ENCODE measurements around the gene OXSM. TPM values are rescaled to one million over a fixed set of nuclear protein-coding genes. Genes with fewer than 3 reads are reported as not detected.

The OXSM gene
- polyA plus RNA-seq, 4 donors: 14.7 to 25.1 (median 18.6) TPM

DNA sequence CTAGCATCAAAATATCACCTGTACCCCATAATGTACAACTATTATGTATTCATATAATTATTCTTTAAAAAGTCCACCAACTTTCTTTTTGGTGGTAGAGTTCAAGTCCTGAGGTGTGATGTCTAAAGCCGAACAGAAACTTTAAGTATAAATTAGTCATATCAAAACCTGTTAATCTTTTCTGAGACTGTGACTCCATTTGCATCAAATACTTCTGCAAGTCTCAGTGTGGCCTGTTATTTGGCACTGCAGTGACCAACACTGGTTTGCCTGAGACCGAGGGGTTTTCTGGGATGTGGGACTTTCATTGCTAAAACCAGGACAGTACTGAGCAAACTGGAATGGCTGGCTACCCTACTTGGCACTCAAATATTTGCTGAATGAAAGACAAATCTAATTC, 14.0 kb upstream of the OXSM start:
- 80 to 87% (median 87%) methylated on average over 2 of the region's 2 CpGs for WGBS, 3 donors
- peaks cover 0 to 17% of the 10 kb centered on the region in 2 donors for H3K9me3 ChIP-seq (ENCODE audit: control insufficient read depth in 2 of 2, insufficient read depth in 1 of 2, low read depth in 1 of 2, low read length in 1 of 2)
- no peak for FAIRE-seq
- no peaks in the 10 kb centered on the region for H3K27me3 ChIP-seq (ENCODE audit: control insufficient read depth in 3 of 3, insufficient read depth in 3 of 3, low read length in 3 of 3)
- no peak overlapping the region for H3K27ac ChIP-seq (ENCODE audit: low read depth in 1 of 3, low read length in 2 of 3)
- H3K4me3 ChIP-seq (ENCODE audit: low read depth in 1 of 3, low read length in 3 of 3): no peak overlapping the region
- DNase-seq: no peak
- peaks cover 0 to 4% (median 0%) of the 10 kb centered on the region in 3 donors for H3K4me1 ChIP-seq (ENCODE audit: control insufficient read depth in 3 of 3, insufficient read depth in 2 of 3, low read depth in 1 of 3, low read length in 2 of 3)
- H3K36me3 ChIP-seq (ENCODE audit: control insufficient read depth in 3 of 3, insufficient read depth in 2 of 3, low read depth in 1 of 3, low read length in 3 of 3): peaks cover 2 to 23% (median 6%) of the 10 kb centered on the region in 3 donors

DNA sequence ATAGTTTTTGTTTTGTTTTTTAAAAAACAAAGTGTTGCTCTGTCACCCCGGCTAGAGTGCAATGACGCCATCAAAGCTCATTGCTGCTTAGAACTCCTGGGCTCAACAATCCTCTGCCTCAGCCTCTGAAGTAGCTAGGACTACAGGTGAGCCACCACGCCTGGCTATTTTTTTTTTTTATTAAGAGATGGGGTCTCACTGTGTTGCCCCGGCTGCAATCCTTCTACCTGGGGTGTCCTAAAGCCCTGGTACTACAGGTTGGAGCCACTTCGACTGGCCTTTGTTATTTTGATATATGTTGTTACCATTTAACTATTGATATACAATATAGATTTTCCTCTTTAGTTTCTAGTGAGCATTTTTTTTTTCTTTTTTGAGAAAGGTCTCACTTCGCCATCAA, 9.3 kb upstream of the OXSM start:
- Histone ChIP-seq H3K36me3 (ENCODE audit: control insufficient read depth in 3 of 3, insufficient read depth in 2 of 3, low read depth in 1 of 3, low read length in 3 of 3) (peaks cover 0 to 8% (median 2%) of the 10 kb centered on the region in 3 donors), H3K9me3 (ENCODE audit: control insufficient read depth in 2 of 2, insufficient read depth in 1 of 2, low read depth in 1 of 2, low read length in 1 of 2) (no peaks in the 10 kb centered on the region), H3K4me1 (ENCODE audit: control insufficient read depth in 3 of 3, insufficient read depth in 2 of 3, low read depth in 1 of 3, low read length in 2 of 3) (peaks cover 3 to 11% (median 6%) of the 10 kb centered on the region in 3 donors), H3K4me3 (ENCODE audit: low read depth in 1 of 3, low read length in 3 of 3) (no peak overlapping the region), H3K27me3 (ENCODE audit: control insufficient read depth in 3 of 3, insufficient read depth in 3 of 3, low read length in 3 of 3) (no peaks in the 10 kb centered on the region), H3K27ac (ENCODE audit: low read depth in 1 of 3, low read length in 2 of 3) (no peak overlapping the region)
- DNase-seq: no peak
- no peak for FAIRE-seq
- WGBS, 3 donors: 92 to 99% (median 96%) methylated on average over 6 of the region's 6 CpGs

DNA sequence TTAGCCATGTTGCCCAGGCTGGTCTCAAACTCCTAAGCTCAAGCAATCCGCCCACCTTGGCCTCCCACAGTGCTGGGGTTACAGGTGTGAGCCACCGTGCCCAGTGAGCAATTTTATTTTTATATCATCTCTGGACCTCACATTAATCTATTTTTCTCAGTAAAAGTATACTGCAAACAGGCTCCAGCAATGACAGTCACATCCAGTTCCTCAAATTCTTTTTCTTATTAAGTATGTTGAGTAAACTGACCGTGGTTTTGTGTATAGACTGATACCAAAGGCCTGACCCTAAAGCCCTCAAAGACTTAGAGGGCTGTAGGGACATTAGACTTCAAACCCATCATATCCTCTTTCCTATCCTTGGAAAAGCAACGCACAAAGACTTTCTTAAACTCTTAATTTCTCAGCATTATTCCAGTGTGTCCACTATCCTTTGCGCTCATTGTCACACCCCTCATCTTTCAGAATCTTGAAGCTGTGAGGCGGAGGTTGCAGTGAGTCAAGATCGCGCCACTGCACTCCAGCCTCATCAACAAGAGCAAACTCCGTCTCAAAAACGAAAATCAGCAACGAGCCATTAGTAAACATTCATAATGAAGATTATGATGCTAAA, 8.6 kb upstream of the OXSM start:
- Histone ChIP-seq H3K27me3 (ENCODE audit: control insufficient read depth in 3 of 3, insufficient read depth in 3 of 3, low read length in 3 of 3) (no peaks in the 10 kb centered on the region), H3K9me3 (ENCODE audit: control insufficient read depth in 2 of 2, insufficient read depth in 1 of 2, low read depth in 1 of 2, low read length in 1 of 2) (no peaks in the 10 kb centered on the region), H3K27ac (ENCODE audit: low read depth in 1 of 3, low read length in 2 of 3) (no peak overlapping the region), H3K4me3 (ENCODE audit: low read depth in 1 of 3, low read length in 3 of 3) (no peak overlapping the region), H3K36me3 (ENCODE audit: control insufficient read depth in 3 of 3, insufficient read depth in 2 of 3, low read depth in 1 of 3, low read length in 3 of 3) (peaks cover 0 to 5% (median 0%) of the 10 kb centered on the region in 3 donors), H3K4me1 (ENCODE audit: control insufficient read depth in 3 of 3, insufficient read depth in 2 of 3, low read depth in 1 of 3, low read length in 2 of 3) (peaks cover 3 to 11% (median 6%) of the 10 kb centered on the region in 3 donors)
- 78 to 80% (median 80%) methylated on average over 11 of the region's 11 CpGs for WGBS, 3 donors
- DNase-seq (no peak), FAIRE-seq (no peak)

DNA sequence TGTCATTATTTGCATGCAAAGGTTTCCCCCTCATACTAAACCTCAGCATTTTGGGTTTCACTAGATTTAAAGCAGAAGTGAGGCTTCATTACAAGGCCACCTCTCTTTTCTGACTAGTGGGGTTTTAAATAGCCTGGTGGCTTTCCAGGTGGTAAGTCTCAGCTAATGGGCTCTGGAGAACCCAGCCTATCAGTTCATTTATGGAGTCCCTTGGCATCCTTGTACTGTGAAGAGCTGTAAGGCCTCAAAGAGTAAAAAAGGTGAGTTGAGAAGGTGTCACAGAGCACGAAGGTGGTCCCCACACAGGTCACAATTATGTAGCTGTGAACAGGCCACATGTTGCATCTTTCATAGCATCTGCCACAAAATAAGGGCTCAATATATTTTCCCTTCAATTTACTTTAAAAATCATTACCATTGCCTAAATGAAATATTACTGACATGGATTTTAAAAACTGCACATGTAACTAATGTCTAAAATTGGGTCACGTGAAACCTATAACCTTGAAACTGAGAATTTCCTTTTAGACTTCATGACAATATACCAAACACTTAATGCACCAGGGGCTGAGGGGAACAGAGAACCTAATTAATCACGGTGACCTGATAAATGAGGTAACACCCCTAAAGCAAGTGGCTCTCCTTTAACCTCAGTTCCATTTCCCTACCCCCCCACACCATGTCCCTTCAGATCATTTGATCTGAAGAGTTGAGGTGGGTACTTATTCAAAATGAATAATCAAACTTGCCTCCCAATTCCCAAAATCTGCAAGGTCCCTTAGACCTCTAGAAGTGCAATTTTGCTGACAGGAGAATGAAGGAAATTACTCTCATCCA, 7.9 kb upstream of the OXSM start:
- H3K4me1 ChIP-seq (ENCODE audit: control insufficient read depth in 3 of 3, insufficient read depth in 2 of 3, low read depth in 1 of 3, low read length in 2 of 3): peaks cover 3 to 11% (median 6%) of the 10 kb centered on the region in 3 donors
- H3K36me3 ChIP-seq (ENCODE audit: control insufficient read depth in 3 of 3, insufficient read depth in 2 of 3, low read depth in 1 of 3, low read length in 3 of 3): peaks cover 0 to 3% (median 0%) of the 10 kb centered on the region in 3 donors
- peak overlapping the region in 2 of 3 donors; percentile 75 to 76 for H3K4me3 ChIP-seq (ENCODE audit: low read depth in 1 of 3, low read length in 3 of 3)
- DNase-seq: no peak
- H3K27ac ChIP-seq (ENCODE audit: low read depth in 1 of 3, low read length in 2 of 3): no peak overlapping the region
- no peaks in the 10 kb centered on the region for H3K9me3 ChIP-seq (ENCODE audit: control insufficient read depth in 2 of 2, insufficient read depth in 1 of 2, low read depth in 1 of 2, low read length in 1 of 2)
- no peak for FAIRE-seq
- 30 to 46% (median 33%) methylated on average over 3 of the region's 3 CpGs for WGBS, 3 donors
- H3K27me3 ChIP-seq (ENCODE audit: control insufficient read depth in 3 of 3, insufficient read depth in 3 of 3, low read length in 3 of 3): no peaks in the 10 kb centered on the region

DNA sequence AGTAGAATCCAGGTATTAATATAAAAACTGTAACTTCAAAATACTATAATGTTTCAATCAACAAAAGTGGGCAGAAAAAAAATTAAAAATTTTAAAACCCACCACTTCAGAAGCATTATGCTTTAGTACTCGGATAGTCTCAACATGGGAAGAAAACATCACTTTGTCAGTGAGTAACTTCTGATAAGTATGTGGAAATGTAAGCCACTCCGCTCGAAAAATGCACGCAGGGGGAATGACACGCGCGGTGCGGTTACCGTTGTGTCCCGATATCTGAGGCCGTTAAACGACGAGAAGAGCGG, 7.3 kb upstream of the OXSM start:
- DNase-seq (no peak), FAIRE-seq (no peak)
- Histone ChIP-seq H3K27ac (ENCODE audit: low read depth in 1 of 3, low read length in 2 of 3) (peak overlapping the region; percentile 76 to 96 (median 77)), H3K4me1 (ENCODE audit: control insufficient read depth in 3 of 3, insufficient read depth in 2 of 3, low read depth in 1 of 3, low read length in 2 of 3) (peaks cover 3 to 11% (median 6%) of the 10 kb centered on the region in 3 donors), H3K4me3 (ENCODE audit: low read depth in 1 of 3, low read length in 3 of 3) (peak overlapping the region; percentile 75 to 91 (median 76)), H3K36me3 (ENCODE audit: control insufficient read depth in 3 of 3, insufficient read depth in 2 of 3, low read depth in 1 of 3, low read length in 3 of 3) (no peaks in the 10 kb centered on the region), H3K27me3 (ENCODE audit: control insufficient read depth in 3 of 3, insufficient read depth in 3 of 3, low read length in 3 of 3) (no peaks in the 10 kb centered on the region), H3K9me3 (ENCODE audit: control insufficient read depth in 2 of 2, insufficient read depth in 1 of 2, low read depth in 1 of 2, low read length in 1 of 2) (no peaks in the 10 kb centered on the region)
- WGBS, 3 donors: 0 to 1% (median 0%) methylated on average over 14 of the region's 14 CpGs

DNA sequence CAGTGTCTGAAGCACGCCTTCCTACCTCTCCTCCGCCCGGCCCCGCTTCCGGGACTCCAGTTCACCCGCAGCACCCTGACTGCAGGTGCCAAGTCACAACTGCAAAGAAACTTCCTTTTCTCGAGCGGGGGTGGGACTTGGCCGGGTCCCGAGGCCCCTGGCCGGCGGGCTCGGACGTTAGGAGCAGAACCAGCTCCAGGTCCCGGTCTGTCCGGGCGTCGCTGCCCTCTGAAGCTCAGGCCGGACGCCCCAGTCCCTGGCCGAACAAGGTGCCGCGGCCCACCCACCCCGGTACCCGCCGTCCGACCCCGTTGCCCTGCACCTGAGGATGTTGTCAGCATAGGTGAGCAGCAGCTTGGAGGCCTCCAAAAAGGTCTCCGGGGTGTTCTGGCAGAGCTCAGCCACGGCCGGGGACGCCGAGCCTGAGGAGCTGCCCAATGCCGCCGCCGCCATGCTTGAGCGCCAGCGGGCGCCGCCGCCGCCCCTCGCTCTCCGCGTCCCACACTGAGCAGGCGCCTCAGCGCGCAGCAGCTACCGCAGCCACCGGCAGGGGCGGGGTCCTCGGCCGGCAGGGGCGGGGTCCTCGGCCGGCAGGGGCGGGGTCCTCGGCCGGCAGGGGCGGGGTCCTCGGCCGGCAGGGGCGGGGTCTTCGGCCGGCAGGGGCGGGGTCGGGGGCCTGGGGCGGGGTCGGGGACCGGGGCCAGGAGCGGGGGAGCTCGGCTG, 6.8 kb upstream of the OXSM start, which contains the start of gene NGLY1:
Gene NGLY1, minus strand, starts transcription at position 506 of the 723 bp plus-strand sequence. Its CDS starts 53 bp downstream, at position 453.
- DNase-seq (peak; percentile 80 to 94), FAIRE-seq (no peak)
- Histone ChIP-seq H3K27ac (ENCODE audit: low read depth in 1 of 3, low read length in 2 of 3) (peak within 1 kb of the TSS; percentile 76 to 96 (median 77)), H3K4me1 (ENCODE audit: control insufficient read depth in 3 of 3, insufficient read depth in 2 of 3, low read depth in 1 of 3, low read length in 2 of 3) (peaks cover 3 to 11% (median 8%) of the 10 kb centered on the region in 3 donors), H3K27me3 (ENCODE audit: control insufficient read depth in 3 of 3, insufficient read depth in 3 of 3, low read length in 3 of 3) (no peaks in the 10 kb centered on the region), H3K36me3 (ENCODE audit: control insufficient read depth in 3 of 3, insufficient read depth in 2 of 3, low read depth in 1 of 3, low read length in 3 of 3) (no peaks in the 10 kb centered on the region), H3K9me3 (ENCODE audit: control insufficient read depth in 2 of 2, insufficient read depth in 1 of 2, low read depth in 1 of 2, low read length in 1 of 2) (no peaks in the 10 kb centered on the region), H3K4me3 (ENCODE audit: low read depth in 1 of 3, low read length in 3 of 3) (peak within 1 kb of the TSS; percentile 75 to 93 (median 92))
- WGBS, 3 donors: 0 to 1% (median 0%) methylated on average over 41 to 72 of the region's 72 CpGs

DNA sequence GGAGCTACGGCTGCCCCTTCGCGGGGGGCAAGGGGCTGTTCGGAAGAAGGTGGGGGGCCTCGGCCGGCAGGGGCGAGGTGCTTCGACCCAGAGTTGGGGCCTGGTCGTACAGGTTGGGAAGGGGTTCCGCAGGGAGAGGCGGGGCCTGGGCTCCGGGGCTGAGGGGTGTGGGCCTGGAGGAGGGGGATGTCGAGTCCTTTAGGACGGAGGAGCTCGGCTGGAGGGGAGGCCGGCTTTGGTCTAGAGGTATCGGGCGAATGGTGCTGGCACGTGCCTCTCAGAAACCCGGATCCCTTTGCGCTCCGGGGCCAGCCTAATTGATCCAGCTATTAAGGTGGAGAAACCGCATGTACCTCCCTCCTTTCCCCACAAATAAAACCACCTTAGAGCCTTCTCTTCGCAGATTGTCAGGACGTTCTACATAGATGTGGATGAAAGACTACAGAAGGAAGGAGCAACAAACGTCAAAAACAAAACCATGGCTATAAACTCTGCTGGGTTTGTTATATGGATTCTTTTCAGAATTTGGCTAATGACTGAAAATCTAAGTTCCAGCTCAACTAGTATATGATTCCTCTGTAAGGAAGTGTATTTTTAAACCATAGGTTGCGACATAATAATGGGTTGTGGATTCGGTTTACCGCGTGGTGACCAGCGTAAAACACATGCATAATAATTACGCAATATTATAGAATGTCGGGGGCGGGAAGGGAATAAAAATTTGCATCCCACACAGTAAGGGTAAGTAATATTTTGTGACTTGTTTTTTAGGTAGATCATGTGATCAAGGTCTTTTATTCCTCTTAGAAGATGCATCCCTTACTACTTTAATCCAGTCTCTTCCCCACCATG, 6.0 kb upstream of the OXSM start:
- Histone ChIP-seq H3K36me3 (ENCODE audit: control insufficient read depth in 3 of 3, insufficient read depth in 2 of 3, low read depth in 1 of 3, low read length in 3 of 3) (no peaks in the 10 kb centered on the region), H3K27me3 (ENCODE audit: control insufficient read depth in 3 of 3, insufficient read depth in 3 of 3, low read length in 3 of 3) (no peaks in the 10 kb centered on the region), H3K27ac (ENCODE audit: low read depth in 1 of 3, low read length in 2 of 3) (peak overlapping the region; percentile 58 to 94 (median 71)), H3K4me1 (ENCODE audit: control insufficient read depth in 3 of 3, insufficient read depth in 2 of 3, low read depth in 1 of 3, low read length in 2 of 3) (peaks cover 4 to 13% (median 11%) of the 10 kb centered on the region in 3 donors), H3K9me3 (ENCODE audit: control insufficient read depth in 2 of 2, insufficient read depth in 1 of 2, low read depth in 1 of 2, low read length in 1 of 2) (no peaks in the 10 kb centered on the region), H3K4me3 (ENCODE audit: low read depth in 1 of 3, low read length in 3 of 3) (peak overlapping the region; percentile 75 to 93 (median 92))
- 16 to 18% (median 17%) methylated on average over 34 of the region's 34 CpGs for WGBS, 3 donors
- DNase-seq: peak; percentile 34 to 72
- FAIRE-seq: no peak
